Measurements from ENCODE around the gene CLASRP.

- TF ChIP-seq, protein P1, sequence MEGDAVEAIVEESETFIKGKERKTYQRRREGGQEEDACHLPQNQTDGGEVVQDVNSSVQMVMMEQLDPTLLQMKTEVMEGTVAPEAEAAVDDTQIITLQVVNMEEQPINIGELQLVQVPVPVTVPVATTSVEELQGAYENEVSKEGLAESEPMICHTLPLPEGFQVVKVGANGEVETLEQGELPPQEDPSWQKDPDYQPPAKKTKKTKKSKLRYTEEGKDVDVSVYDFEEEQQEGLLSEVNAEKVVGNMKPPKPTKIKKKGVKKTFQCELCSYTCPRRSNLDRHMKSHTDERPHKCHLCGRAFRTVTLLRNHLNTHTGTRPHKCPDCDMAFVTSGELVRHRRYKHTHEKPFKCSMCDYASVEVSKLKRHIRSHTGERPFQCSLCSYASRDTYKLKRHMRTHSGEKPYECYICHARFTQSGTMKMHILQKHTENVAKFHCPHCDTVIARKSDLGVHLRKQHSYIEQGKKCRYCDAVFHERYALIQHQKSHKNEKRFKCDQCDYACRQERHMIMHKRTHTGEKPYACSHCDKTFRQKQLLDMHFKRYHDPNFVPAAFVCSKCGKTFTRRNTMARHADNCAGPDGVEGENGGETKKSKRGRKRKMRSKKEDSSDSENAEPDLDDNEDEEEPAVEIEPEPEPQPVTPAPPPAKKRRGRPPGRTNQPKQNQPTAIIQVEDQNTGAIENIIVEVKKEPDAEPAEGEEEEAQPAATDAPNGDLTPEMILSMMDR (conservative IDR thresholded peaks at IDR 0.05), result no peak
- TF ChIP-seq ZFX (IDR thresholded peaks at IDR 0.05), result no peak
Observed at GRCh38 chr19:45074744-45075300, 36.0 kb downstream of the CLASRP start.

Measured in C4-2B (cell line).